GM19372 (cell line): Measurements from ENCODE around the gene FAM20C.
"Not testable (repeated sequence)": the region's sequence is repeated elsewhere in the genome, so short reads cannot be mapped to it uniquely, and the experiment has no call there.

Experiments used
- ATAC-seq: cut with Tn5 transposase; IDR thresholded peaks from one replicate; pipeline ENCODE4 v1.9.1; 2021; ENCODE audit warnings: mild to moderate bottlenecking, low read depth, moderate library complexity; ENCODE audit not compliant: unreplicated experiment

The FAM20C gene

GRCh38 chr7:253581-254336 is 61.4 kb downstream of the FAM20C start:
- ATAC-seq, result no peak

DNA sequence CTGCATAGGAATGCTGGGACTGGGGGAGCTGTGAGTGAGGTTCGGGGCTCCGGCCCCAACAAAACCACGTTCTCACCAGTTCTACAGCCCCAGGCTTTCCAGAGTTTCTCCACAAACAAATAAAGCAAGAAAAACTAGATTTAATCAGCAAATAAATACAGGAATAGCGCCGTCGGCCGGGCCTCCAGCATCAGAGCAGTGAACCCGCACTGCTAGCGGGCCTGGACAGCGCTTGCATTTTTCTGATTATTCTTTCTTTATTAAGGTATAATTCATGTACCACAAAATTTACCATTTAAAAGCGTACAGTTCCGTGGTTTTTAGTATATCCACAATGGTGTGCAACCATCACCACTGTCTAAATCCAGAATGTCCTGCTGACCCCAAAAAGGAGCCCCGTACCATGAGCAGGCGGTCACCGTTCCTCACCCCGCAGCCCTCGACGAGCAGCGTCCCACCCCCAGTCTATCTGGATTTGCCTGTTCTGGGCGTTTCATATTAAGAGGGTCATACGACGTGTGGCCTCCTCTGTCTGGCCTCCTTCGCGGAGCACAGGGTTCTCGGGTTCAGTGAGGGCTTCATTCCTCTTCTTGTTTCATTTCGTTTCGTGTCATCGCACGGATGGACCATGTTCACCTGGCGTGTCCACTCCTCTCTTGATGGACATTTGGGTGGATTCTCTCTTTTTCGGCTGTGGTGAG is 62.1 kb downstream of the FAM20C start:
- ATAC-seq, result no peak

- ATAC-seq, result no peak
Measured at GRCh38 chr7:255038-255435, 62.7 kb downstream of the FAM20C start.

GRCh38 chr7:255721-256361 is 63.5 kb downstream of the FAM20C start:
- no peak for ATAC-seq

DNA sequence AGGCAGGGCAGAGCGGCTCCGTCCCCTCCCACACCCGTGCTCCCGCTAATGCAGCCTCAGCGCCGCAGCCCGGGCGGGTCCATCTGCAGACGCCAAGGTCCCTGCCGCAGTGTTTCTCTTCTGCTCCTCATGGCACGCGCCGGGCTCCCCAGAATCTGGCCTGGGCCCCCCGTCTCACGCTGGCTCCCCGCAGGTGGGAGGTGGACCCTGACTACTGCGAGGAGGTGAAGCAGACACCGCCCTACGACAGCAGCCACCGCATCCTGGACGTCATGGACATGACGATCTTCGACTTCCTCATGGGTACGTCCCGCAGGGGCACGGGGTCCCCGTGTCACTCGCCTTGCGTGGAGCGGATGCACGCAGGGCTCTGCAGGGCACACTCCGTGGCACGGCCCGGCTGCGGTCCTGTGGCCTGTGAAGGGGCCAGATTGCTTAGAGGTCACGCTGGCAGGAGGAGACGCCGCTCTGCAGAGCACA is 64.1 kb downstream of the FAM20C start:
- no peak for ATAC-seq

DNA sequence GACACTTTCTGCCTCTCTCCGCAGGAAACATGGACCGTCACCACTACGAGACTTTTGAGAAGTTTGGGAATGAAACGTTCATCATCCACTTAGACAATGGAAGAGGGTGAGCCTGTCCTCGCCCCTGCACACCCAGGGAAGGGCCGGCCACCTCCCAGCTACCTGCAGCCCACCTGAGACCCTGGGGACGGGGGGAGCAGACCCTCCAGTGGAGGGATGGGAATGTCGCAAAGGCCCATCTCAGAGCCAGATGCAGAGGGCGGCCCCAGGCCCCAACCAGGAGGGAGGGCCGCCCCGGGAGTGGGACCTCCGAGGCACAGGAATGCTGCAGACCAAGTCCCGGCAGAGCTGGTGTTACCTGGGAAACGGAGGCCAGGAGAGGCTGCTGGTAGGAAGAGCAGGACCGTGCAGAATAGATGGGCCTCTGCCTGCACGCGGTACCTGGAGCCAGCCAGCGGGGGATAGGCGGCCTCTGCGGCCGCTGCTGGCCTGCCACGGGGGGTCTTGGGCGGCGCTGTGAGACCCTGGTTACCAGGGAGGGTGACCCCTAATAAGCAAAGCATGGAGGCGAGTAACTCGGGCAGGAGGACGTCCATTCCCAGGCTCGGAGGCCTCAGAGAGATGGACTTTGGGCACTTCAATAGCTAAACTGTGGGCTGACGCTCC is 64.7 kb downstream of the FAM20C start:
- ATAC-seq, result no peak

DNA sequence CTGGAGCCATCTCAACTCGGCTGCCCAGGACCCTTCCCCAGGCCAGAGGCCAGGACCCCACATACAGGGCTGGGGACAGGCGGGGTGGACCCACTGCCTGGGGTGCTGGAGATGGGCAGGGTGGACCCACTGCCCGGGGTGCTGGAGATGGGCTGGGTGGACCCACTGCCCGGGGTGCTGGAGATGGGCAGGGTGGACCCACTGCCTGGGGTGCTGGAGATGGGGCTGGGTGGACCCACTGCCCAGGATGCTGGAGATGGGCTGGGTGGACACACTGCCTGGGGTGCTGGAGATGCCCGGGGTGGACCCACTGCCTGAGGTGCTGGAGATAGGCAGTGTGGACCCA is 65.2 kb downstream of the FAM20C start:
- no peak for ATAC-seq

DNA sequence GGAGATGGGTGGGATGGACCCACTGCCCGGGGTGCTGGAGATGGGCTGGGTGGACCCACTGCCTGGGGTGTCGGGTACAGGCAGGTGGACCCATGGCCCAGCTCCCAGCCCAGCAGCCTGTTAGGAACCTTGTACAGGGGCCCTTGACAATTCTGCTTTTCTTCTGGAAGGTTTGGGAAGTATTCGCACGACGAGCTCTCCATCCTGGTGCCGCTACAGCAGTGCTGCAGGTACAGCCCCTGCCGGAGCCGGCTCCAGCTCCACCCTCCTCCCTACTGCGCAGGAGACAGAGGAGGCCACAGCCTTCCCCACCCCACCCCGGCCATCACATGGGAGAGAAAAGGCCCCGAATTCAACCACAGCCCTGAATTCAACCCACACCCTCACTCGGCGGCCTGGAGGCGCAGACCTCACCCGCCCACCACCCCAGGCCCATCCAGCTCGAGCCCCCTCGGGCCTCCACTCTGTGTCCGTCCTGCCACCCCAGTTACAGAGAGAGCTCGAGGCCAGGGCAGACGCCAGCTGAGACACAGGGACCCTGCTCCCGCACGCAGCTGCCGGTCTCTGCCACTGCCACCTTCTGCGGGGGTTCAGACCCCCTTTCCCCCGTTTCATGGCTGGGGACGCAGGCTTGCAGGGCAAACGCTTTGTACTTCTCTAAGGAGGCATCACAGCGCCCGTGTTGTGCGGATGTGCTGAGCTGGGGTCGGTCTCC is 66.3 kb downstream of the FAM20C start:
- ATAC-seq, result no peak

GRCh38 chr7:259191-259505 is 66.8 kb downstream of the FAM20C start:
- ATAC-seq, result no peak

GRCh38 chr7:259751-260405 is 67.5 kb downstream of the FAM20C start:
- no peak for ATAC-seq

GRCh38 chr7:260441-261281 is 68.3 kb downstream of the FAM20C start:
- no peak for ATAC-seq

DNA sequence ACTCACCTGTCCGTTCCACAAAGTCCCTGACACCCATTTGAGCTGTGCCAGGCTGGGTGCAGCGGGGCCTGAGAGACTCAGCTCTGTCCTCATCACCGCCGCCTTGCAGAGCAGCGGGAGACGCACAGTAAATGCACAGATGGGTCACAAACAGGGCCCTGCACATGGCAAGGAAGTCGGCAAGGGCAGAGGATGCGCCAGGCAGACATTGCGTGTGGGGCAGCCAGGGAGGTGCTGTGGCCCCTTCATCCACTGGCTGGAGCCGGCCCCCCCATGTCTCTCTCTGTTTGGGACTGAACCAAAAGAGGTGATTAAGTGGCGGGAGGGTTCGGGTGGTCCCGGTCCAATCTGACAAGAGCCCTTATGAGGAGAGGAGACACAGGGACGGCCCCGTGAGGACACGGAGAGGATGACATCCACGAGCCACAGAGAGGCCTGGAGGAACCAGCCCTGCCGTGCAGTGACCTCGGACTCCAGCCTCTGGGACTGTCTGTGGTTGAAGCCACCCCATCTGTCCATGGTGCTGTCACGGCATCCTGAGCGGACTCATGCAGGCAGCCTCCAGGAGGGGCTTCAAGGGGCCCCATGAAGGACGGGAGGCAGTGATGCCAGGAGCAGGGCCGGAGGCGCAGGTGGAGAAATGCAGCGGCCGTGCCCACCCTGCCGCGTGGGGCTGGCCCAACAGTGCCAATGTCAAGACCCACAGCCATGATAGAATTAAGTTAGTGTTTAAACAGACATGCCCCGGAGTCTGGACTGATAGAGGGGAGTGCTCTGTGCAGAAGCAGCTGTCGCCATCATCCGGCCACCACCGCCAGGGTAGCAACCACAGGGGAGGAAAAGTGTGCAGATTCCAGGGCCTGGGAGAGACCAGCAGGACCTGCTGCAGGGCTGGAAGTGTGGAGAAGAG is 69.2 kb downstream of the FAM20C start:
- no peak for ATAC-seq

- no peak for ATAC-seq
Measured at GRCh38 chr7:262251-262572, 69.8 kb downstream of the FAM20C start.

DNA sequence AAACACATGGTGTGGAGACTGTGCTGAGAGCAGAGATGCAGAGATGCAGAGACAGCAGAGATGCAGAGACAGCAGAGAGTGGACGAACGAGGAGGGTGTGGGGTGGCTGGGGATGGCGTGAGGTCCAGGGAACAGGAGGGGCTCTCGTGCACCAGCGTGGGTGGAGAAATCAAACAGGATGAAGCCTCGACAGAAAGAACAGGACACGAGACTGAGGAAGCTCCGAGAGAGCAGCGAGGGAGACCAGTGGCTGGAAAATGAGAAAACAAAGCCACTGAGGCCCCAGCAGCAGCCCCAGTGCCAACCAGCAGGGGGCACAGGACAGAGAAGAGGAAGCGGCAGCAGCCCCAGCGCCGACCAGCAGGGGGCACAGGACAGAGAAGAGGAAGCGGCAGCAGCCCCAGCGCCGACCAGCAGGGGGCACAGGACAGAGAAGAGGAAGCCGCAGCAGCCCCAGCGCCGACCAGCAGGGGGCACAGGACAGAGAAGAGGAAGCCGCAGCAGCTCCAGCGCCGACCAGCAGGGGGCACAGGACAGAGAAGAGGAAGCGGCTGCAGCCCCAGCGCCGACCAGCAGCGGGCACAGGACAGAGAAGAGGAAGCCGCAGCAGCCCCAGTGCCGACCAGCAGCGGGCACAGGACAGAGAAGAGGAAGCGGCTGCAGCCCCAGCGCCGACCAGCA is 70.4 kb downstream of the FAM20C start:
- ATAC-seq, result not testable (repeated sequence)

- not testable (repeated sequence) for ATAC-seq
Measured at GRCh38 chr7:263483-264351, 71.3 kb downstream of the FAM20C start.

- no peak for ATAC-seq
Measured at GRCh38 chr7:264541-265191, 72.3 kb downstream of the FAM20C start.
